ENCODE results near the gene IL24. TPM values are rescaled to one million over a fixed set of nuclear protein-coding genes. Genes with fewer than 3 reads are reported as not detected.

Gene IL24
- total RNA-seq, 1 donor from 2014 or later = not detected

DNA sequence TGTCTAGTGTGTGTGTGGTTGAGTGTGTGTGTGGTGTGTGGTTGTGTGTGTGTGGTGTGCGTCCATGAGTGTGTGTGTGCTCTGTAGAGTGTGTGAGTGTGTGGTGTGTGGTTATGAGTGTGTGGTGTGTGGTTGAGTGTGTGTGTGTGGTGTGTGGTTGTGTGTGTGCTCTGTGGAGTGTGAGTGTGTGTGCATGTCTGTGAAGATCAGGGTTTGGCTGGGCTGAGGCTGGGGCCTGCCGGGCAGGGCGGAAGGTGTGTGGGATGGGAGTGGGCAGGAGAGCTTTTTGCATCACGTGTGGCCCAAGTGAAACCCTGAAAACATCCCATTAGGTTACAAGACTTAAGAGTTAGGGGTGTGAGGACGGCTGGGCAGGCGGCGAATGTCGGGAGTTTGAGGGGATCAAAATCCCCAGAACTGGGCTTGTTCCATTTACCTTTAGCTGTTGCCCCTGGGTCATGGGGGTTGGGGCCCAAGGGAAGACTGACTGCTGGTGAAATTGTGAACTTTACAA, 27.4 kb downstream of the IL24 start:
- Mint-ChIP-seq H3K9me3 (no peaks in the 10 kb centered on the region), H3K27me3 (ENCODE audit: low read depth) (peaks cover 5% of the 10 kb centered on the region), H3K27ac (no peak overlapping the region)

DNA sequence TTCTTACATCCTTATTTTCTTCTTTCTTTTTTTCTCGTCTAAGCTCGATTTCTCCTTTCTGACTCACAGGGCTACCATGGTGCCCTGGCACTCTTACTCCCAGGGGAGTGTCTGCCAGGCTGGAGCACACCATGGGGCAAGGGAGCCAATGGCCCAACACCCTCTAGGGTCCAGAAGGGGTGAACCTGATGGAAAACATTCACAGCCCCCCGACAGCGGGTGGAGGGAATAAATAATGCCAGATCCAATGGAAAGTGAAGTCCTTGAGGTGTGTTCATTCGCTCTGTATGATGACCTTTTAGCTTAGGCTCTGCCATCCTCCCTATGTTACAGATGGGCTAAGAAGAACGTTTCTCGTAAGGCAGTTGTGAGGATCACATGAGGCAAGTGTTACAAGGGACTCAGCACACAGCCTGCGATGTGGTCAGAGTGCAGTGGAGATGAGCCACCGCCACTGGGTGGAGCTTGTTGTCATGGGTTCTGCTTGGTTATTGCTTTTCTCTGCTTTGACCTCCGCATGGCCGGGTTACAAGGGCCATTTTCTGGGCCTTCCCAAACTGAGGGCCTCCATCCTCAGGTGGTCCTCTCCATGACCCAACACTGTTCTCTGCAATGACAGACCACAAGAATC, 28.0 kb downstream of the IL24 start:
- no peak for DNase-seq (ENCODE audit: low spot score in 2 of 2, unreplicated experiment in 2 of 2)
- Mint-ChIP-seq H3K4me3 (no peak overlapping the region), H3K27me3 (ENCODE audit: low read depth) (peaks cover 5% of the 10 kb centered on the region), H3K27ac (no peak overlapping the region), H3K4me1 (no peaks in the 10 kb centered on the region), H3K9me3 (no peaks in the 10 kb centered on the region), H3K36me3 (no peaks in the 10 kb centered on the region)
- TF ChIP-seq, protein P1, sequence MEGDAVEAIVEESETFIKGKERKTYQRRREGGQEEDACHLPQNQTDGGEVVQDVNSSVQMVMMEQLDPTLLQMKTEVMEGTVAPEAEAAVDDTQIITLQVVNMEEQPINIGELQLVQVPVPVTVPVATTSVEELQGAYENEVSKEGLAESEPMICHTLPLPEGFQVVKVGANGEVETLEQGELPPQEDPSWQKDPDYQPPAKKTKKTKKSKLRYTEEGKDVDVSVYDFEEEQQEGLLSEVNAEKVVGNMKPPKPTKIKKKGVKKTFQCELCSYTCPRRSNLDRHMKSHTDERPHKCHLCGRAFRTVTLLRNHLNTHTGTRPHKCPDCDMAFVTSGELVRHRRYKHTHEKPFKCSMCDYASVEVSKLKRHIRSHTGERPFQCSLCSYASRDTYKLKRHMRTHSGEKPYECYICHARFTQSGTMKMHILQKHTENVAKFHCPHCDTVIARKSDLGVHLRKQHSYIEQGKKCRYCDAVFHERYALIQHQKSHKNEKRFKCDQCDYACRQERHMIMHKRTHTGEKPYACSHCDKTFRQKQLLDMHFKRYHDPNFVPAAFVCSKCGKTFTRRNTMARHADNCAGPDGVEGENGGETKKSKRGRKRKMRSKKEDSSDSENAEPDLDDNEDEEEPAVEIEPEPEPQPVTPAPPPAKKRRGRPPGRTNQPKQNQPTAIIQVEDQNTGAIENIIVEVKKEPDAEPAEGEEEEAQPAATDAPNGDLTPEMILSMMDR (IDR thresholded peaks at IDR 0.05; ENCODE audit: unreplicated experiment) = no peak

More for the DNA sequence above, 27.4 kb downstream of the IL24 start:
- Mint-ChIP-seq H3K36me3 (no peaks in the 10 kb centered on the region), H3K4me1 (no peaks in the 10 kb centered on the region), H3K4me3 (no peak overlapping the region)
- DNase-seq (ENCODE audit: low spot score in 2 of 2, unreplicated experiment in 2 of 2) = no peak
- TF ChIP-seq, protein P1 (IDR thresholded peaks at IDR 0.05; ENCODE audit: unreplicated experiment) = no peak

DNA sequence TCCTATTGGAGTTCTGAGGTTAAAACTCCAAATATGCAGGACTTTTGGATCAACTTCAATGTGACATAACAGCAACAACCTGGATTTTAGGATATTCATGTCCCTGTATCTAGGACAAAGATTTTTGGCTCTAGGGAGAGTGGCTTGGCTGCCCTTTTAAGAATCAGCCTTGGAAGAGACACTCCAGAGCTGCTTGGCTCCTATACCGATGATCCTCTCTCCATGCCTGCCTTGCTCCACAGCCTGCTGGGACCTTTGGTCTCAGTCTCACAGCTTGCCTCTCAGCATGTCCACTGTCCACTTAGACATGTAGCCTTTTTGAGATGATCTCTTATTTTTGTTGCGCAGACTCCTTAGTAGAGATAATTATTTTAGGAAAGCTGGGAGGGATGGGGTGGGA, 29.0 kb downstream of the IL24 start:
- no peaks in the 10 kb centered on the region for H3K4me1 Mint-ChIP-seq
- H3K27ac Mint-ChIP-seq = no peak overlapping the region
- no peaks in the 10 kb centered on the region for H3K36me3 Mint-ChIP-seq
- no peaks in the 10 kb centered on the region for H3K27me3 Mint-ChIP-seq (ENCODE audit: low read depth)
- H3K9me3 Mint-ChIP-seq = no peaks in the 10 kb centered on the region
- DNase-seq (ENCODE audit: low spot score in 2 of 2, unreplicated experiment in 2 of 2) = no peak
- H3K4me3 Mint-ChIP-seq = no peak overlapping the region
- TF ChIP-seq, protein P1 (IDR thresholded peaks at IDR 0.05; ENCODE audit: unreplicated experiment) = no peak

DNA sequence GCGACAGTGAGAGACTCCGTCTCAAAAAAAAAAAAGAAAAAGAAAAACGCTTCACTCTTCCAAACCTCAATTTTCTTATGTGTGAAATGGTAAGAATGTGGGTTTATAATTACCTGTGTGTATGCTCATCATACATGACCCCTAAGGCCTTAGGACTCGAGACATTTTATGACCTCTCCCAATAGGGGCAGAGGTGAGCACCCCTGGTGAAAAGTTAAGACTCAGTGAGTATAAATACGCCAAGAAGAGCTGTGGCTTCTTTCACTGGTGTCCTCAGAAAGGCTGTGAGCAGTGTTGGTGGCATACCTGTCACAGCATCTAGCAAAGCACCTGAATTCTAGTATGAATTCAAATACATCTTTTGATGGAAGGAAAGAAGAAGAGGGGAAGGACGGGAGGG, 32.3 kb downstream of the IL24 start:
- Mint-ChIP-seq H3K36me3 (no peaks in the 10 kb centered on the region), H3K27me3 (ENCODE audit: low read depth) (peaks cover 4% of the 10 kb centered on the region), H3K4me3 (no peak overlapping the region), H3K4me1 (no peaks in the 10 kb centered on the region), H3K9me3 (no peaks in the 10 kb centered on the region), H3K27ac (no peak overlapping the region)
- no peak for DNase-seq (ENCODE audit: low spot score in 2 of 2, unreplicated experiment in 2 of 2)
- TF ChIP-seq, protein P1 (IDR thresholded peaks at IDR 0.05; ENCODE audit: unreplicated experiment) = no peak

DNA sequence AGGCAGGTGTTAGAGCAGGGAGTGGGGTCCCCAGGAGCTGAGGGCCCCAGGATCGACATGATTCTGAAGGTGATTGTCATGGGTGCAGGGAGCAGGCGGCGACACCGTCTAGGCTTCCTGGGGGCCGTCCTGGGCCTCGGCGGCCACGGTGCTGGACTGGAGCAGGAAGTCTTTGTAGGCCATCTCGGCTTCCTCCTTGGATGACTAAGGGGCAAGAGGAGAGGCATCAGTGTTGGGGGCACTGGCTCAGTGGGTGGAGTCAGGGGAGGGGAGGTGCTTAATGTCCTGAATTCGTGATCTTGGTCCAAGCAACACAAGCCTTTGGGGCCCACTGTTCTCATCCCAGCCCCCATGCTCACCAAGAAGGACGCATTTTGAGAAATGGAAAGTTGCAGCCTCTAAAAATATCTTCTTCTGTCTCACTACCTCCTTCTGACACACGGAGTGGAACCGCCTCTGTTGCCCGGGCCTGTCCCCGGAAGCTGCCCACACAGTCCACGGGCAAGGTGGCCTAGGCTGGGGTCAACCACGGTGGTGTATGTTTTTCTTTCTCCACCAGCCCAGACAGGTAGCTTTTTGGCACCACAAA, 33.1 kb downstream of the IL24 start:
- no peak overlapping the region for H3K27ac Mint-ChIP-seq

More for the DNA sequence above, 33.1 kb downstream of the IL24 start:
- TF ChIP-seq, protein P1 (IDR thresholded peaks at IDR 0.05; ENCODE audit: unreplicated experiment) = no peak
- H3K36me3 Mint-ChIP-seq = no peaks in the 10 kb centered on the region
- H3K4me1 Mint-ChIP-seq = no peaks in the 10 kb centered on the region
- no peak overlapping the region for H3K4me3 Mint-ChIP-seq
- H3K27me3 Mint-ChIP-seq (ENCODE audit: low read depth) = peaks cover 10% of the 10 kb centered on the region
- DNase-seq (ENCODE audit: low spot score in 2 of 2, unreplicated experiment in 2 of 2) = no peak
- no peaks in the 10 kb centered on the region for H3K9me3 Mint-ChIP-seq

Data from mesothelial cell of epicardium (in vitro differentiated cells).